Neuronal stem cell (in vitro differentiated cells): Measurements from ENCODE around the gene LAMA2.
A peak's percentile ranks its signal among the peaks of the same experiment; 100 is the strongest.

ENCODE experiments used
- DNase-seq: peaks from one replicate; pipeline ENCODE4 v3.0.0-alpha.2; 2013; ENCODE audit warnings: low spot score
- H2AFZ ChIP-seq: one replicate; pipeline ENCODE4 v1.6.1; 2013; ENCODE audit warnings: mild to moderate bottlenecking, low read length, inconsistent platforms
- H2AK5ac ChIP-seq: 2 replicates; pipeline ENCODE4 v1.6.1; 2013; ENCODE audit warnings: low read depth, mild to moderate bottlenecking, inconsistent platforms, low read length, moderate library complexity, mixed read lengths
- H2BK120ac ChIP-seq: 2 replicates; pipeline ENCODE4 v1.6.1; 2013; ENCODE audit warnings: low read depth, mild to moderate bottlenecking, inconsistent platforms, low read length, moderate library complexity, mixed read lengths
- H2BK12ac ChIP-seq: one replicate; pipeline ENCODE4 v1.6.1; 2013; ENCODE audit warnings: low read length, inconsistent platforms
- H2BK15ac ChIP-seq: 2 replicates; pipeline ENCODE4 v1.6.1; 2013; ENCODE audit warnings: mild to moderate bottlenecking, low read length, inconsistent platforms, mixed read lengths
- H2BK5ac ChIP-seq: one replicate; pipeline ENCODE4 v1.6.1; 2013; ENCODE audit warnings: inconsistent platforms, mild to moderate bottlenecking, low read length, moderate library complexity
- H3K14ac ChIP-seq: one replicate; pipeline ENCODE4 v1.6.1; 2013; ENCODE audit warnings: low read length, inconsistent platforms
- H3K18ac ChIP-seq: 2 replicates; pipeline ENCODE4 v1.6.1; 2013; ENCODE audit warnings: low read length, inconsistent platforms
- H3K23ac ChIP-seq: 2 replicates; pipeline ENCODE4 v1.6.1; 2013; ENCODE audit warnings: low read depth, mild to moderate bottlenecking, mixed read lengths, low read length, inconsistent platforms; ENCODE audit not compliant: poor library complexity
- H3K27ac ChIP-seq: replicated peaks from 3 replicates; pipeline ENCODE4 v1.5.1; 2013; ENCODE audit warnings: low read length, inconsistent platforms
- H3K27me3 ChIP-seq, 3 experiments: 2 replicates each; pipeline ENCODE4 v1.6.1; 2013; ENCODE audit warnings: low read length in 3 of 3, mild to moderate bottlenecking in 2 of 3, inconsistent platforms in 1 of 3, low read depth in 1 of 3, mixed read lengths in 1 of 3, moderate library complexity in 1 of 3; ENCODE audit not compliant: control insufficient read depth in 3 of 3, insufficient read depth in 3 of 3
- H3K36me3 ChIP-seq, 2 donors: replicated peaks in 1 of 2; 2 replicates each; pipeline ENCODE4 v1.6.1; 2013; ENCODE audit warnings: low read length in 2 of 2; ENCODE audit not compliant: control insufficient read depth in 2 of 2, insufficient read depth in 2 of 2
- H3K4ac ChIP-seq: 2 replicates; pipeline ENCODE4 v1.6.1; 2013; ENCODE audit warnings: inconsistent platforms, mild to moderate bottlenecking, low read length, moderate library complexity
- H3K4me1 ChIP-seq, 2 donors: 1 replicate in 1 of 2; 2 replicates in 1 of 2; pipeline ENCODE4 v1.6.1; 2013; ENCODE audit warnings: low read length in 2 of 2, low read depth in 1 of 2; ENCODE audit not compliant: control insufficient read depth in 2 of 2, insufficient read depth in 1 of 2
- H3K4me2 ChIP-seq: one replicate; pipeline ENCODE4 v1.6.1; 2013; ENCODE audit warnings: mild to moderate bottlenecking, low read length, inconsistent platforms; ENCODE audit not compliant: insufficient read depth, poor library complexity, severe bottlenecking
- H3K4me3 ChIP-seq, 2 donors: 2 replicates each; pipeline ENCODE4 v1.5.1; 2013; ENCODE audit warnings: low read length in 2 of 2, mild to moderate bottlenecking in 2 of 2, inconsistent platforms in 1 of 2, moderate library complexity in 1 of 2
- H3K79me1 ChIP-seq: one replicate; pipeline ENCODE4 v1.6.1; 2013; ENCODE audit warnings: low read depth, mild to moderate bottlenecking, inconsistent platforms, low read length, moderate library complexity
- H3K9ac ChIP-seq: one replicate; pipeline ENCODE4 v1.6.1; 2013; ENCODE audit warnings: mild to moderate bottlenecking, low read depth, low read length, inconsistent platforms; ENCODE audit not compliant: poor library complexity
- H3K9me3 ChIP-seq, 2 donors: replicated peaks in 1 of 2; 2 replicates each; pipeline versions ENCODE3 to v1.6.1; 2013; ENCODE audit warnings: low read length in 2 of 2, mild to moderate bottlenecking in 2 of 2, inconsistent platforms in 1 of 2, low read depth in 1 of 2, mixed read lengths in 1 of 2, moderate library complexity in 1 of 2; ENCODE audit not compliant: control insufficient read depth in 2 of 2, insufficient read depth in 1 of 2
- H4K8ac ChIP-seq: one replicate; pipeline ENCODE4 v1.6.1; 2013; ENCODE audit warnings: low read depth, mild to moderate bottlenecking, inconsistent platforms, low read length, moderate library complexity
- H4K91ac ChIP-seq: one replicate; pipeline ENCODE4 v1.6.1; 2013; ENCODE audit warnings: low read length, low read depth, mild to moderate bottlenecking, inconsistent platforms; ENCODE audit not compliant: poor library complexity
- WGBS, 2 donors: extraction: QIAGEN DNeasy Blood & Tissue Kit; methylation state at CpG; one replicate each; pipeline ENCODE4 v1.1.7; 2013; ENCODE audit warnings: missing lambda C conversion rate in 2 of 2, mixed read lengths in 1 of 2; ENCODE audit not compliant: insufficient read length in 2 of 2, insufficient replicate concordance in 1 of 2; ENCODE audit errors: extremely low coverage in 2 of 2; 5-methylcytosine and 5-hydroxymethylcytosine counted together

Gene LAMA2

DNA sequence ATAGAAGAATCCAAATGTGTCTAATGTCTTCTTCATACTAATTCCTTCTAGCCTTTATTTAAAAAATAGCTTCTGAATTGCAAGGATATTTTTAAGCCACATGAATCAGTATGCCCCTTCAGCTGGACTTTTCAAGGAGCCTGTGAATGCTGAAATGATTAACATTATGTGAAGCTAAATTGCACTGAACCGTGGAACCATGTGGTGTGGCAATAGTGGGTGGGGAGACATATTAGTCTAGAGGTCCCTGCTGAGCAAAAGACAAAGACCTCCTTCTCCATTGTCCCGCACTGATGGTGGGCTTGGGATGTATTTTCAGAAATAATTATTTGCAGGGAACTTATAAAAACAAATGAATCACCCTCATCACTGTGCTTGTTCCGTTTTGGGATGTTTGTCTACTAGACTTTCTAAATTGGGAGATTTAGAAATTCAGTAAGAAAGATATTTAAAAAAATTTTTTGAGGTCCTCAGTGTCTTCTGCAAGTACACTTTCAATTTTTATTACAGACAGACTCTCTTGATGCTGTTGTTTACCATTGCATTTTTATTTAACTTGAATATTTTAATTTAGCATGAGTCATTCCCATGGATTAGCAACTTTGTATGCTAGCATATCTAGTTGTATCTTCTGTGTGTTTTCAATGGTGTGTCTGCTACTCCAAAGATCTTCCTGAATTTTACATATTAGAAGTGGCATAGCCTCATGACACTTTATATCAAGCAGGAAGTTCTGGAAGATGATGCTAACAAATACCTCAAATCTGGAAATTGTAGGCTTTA lies 238.1 kb downstream of the LAMA2 start:
- no CpG with 5 or more reads among the region's 3 CpGs for WGBS, 2 donors
- no peak overlapping the region for H2BK15ac ChIP-seq
- no peak overlapping the region for H3K27ac ChIP-seq

DNA sequence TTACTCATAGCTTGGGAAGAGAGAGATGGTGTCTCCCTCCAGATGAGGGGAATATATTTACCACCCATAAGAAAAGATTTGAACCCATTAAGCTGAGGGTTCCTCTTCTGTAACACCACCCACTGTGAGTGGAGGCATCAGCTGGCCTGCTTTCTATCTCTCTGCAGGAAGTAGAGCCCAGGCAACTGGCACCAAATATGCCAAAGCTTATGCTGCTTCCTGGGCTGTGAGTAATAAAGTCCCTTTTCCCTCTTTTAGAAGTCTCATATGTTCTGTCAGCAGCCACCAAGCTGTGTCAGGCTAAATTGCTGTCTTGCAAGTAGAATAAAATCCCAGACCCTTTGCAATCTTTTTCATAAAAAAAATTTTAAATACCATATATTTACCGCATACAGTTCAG lies 241.4 kb downstream of the LAMA2 start:
- no peak overlapping the region for H2AK5ac ChIP-seq
- no peaks in the 10 kb centered on the region for H3K79me1 ChIP-seq
- no peak overlapping the region for H3K14ac ChIP-seq
- H3K4me3 ChIP-seq = no peak overlapping the region
- no peak overlapping the region for H4K8ac ChIP-seq
- no peak overlapping the region for H3K23ac ChIP-seq
- H3K36me3 ChIP-seq = no peaks in the 10 kb centered on the region
- DNase-seq = no peak
- H4K91ac ChIP-seq = no peak overlapping the region
- H3K4me1 ChIP-seq = peaks cover 0 to 5% of the 10 kb centered on the region in 2 donors
- no peak overlapping the region for H3K9ac ChIP-seq
- no peaks in the 10 kb centered on the region for H3K27me3 ChIP-seq
- H3K27ac ChIP-seq = no peak overlapping the region
- no peak overlapping the region for H3K18ac ChIP-seq
- H2BK5ac ChIP-seq = no peak overlapping the region
- H3K4me2 ChIP-seq = no peak overlapping the region
- H3K9me3 ChIP-seq = no peaks in the 10 kb centered on the region
- H3K4ac ChIP-seq = no peak overlapping the region
- no peak overlapping the region for H2BK12ac ChIP-seq
- no peak overlapping the region for H2BK15ac ChIP-seq
- H2AFZ ChIP-seq = no peak overlapping the region
- H2BK120ac ChIP-seq = no peak overlapping the region
- 100% methylated on average over 1 of the region's 1 CpG; no CpG with 5 or more reads in 1 of the 2 donors for WGBS, 2 donors

More for the DNA sequence above, 238.1 kb downstream of the LAMA2 start:
- Histone ChIP-seq H3K9ac (no peak overlapping the region), H2BK5ac (no peak overlapping the region), H4K91ac (no peak overlapping the region), H3K18ac (no peak overlapping the region), H3K27me3 (no peaks in the 10 kb centered on the region), H3K36me3 (no peaks in the 10 kb centered on the region), H3K23ac (no peak overlapping the region), H2AK5ac (no peak overlapping the region), H3K14ac (no peak overlapping the region), H3K4me3 (no peak overlapping the region), H3K4me2 (no peak overlapping the region), H2BK120ac (no peak overlapping the region), H2AFZ (peak overlapping the region; percentile 50), H3K4me1 (peaks cover 0 to 5% of the 10 kb centered on the region in 2 donors), H4K8ac (no peak overlapping the region), H2BK12ac (no peak overlapping the region), H3K79me1 (no peaks in the 10 kb centered on the region), H3K9me3 (no peaks in the 10 kb centered on the region), H3K4ac (no peak overlapping the region)
- DNase-seq = no peak

- no peak overlapping the region for H2BK15ac ChIP-seq
- no peak overlapping the region for H4K91ac ChIP-seq
- DNase-seq = no peak
- H2BK12ac ChIP-seq = no peak overlapping the region
- H3K23ac ChIP-seq = no peak overlapping the region
- no peak overlapping the region for H3K14ac ChIP-seq
- H3K4me1 ChIP-seq = peaks cover 0 to 2% of the 10 kb centered on the region in 2 donors
- H3K79me1 ChIP-seq = no peaks in the 10 kb centered on the region
- H3K4ac ChIP-seq = no peak overlapping the region
- H3K4me2 ChIP-seq = no peak overlapping the region
- H3K27ac ChIP-seq = no peak overlapping the region
- no peak overlapping the region for H2AFZ ChIP-seq
- H4K8ac ChIP-seq = no peak overlapping the region
- no peak overlapping the region for H3K18ac ChIP-seq
- no peak overlapping the region for H2BK120ac ChIP-seq
- H3K9me3 ChIP-seq = no peaks in the 10 kb centered on the region
- no peaks in the 10 kb centered on the region for H3K36me3 ChIP-seq
- H2AK5ac ChIP-seq = no peak overlapping the region
- no peak overlapping the region for H2BK5ac ChIP-seq
- H3K4me3 ChIP-seq = no peak overlapping the region
- no peaks in the 10 kb centered on the region for H3K27me3 ChIP-seq
- no peak overlapping the region for H3K9ac ChIP-seq
Measured at GRCh38 chr6:129130106-129130505, 247.2 kb downstream of the LAMA2 start.

DNA sequence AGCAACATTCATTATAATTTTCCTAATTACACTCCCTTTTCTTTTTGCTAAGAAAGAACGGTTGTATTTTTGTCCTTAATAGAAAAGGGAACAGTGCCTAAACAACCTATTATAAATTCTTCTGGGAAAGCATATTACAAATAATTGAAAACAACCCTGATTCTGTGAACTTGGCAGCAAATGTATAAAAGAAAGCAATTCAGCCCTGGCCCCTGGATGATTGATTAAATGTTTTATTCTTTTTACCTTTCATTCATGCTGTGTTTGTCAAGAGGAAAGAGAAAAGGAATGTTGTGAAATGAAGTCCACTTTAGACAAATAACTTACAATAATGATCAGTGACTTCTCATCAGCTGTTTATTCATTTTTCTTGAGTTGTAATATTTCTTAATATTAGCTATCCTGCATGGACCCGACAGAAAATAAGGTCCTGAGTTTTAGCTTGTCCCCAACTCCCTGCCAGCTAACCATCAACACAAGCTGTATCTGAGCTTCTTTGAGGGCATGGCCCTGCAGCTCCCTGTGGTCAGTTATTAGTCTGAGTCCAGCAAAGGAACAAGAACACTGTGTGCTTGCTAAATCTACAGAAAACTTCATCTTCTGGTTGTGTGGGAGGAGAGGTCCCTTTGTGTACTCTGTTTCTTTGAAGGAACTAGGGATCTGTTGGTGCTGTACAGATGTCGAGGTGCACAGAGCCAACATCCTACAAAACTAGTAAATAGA lies 248.2 kb downstream of the LAMA2 start:
- Histone ChIP-seq H3K23ac (no peak overlapping the region), H3K14ac (no peak overlapping the region), H2AFZ (peak overlapping the region; percentile 64), H3K4ac (no peak overlapping the region), H3K9ac (no peak overlapping the region), H3K27me3 (no peaks in the 10 kb centered on the region), H3K27ac (no peak overlapping the region), H3K9me3 (no peaks in the 10 kb centered on the region), H2BK5ac (no peak overlapping the region), H2BK120ac (no peak overlapping the region), H2BK12ac (no peak overlapping the region), H4K8ac (no peak overlapping the region), H3K79me1 (no peaks in the 10 kb centered on the region), H3K4me2 (no peak overlapping the region), H3K18ac (no peak overlapping the region), H2BK15ac (no peak overlapping the region), H3K4me3 (no peak overlapping the region), H4K91ac (no peak overlapping the region), H3K4me1 (peaks cover 0 to 2% of the 10 kb centered on the region in 2 donors), H3K36me3 (no peaks in the 10 kb centered on the region), H2AK5ac (no peak overlapping the region)
- no CpG with 5 or more reads among the region's 3 CpGs for WGBS, 2 donors
- no peak for DNase-seq
